ENCODE data around the gene KIF1B.

GRCh38 chr1:10257851-10258250 lies 47.5 kb downstream of the KIF1B start:
- TF ChIP-seq CTCF (IDR thresholded peaks at IDR 0.05) (no peak), POLR2A (IDR thresholded peaks at IDR 0.05) (no peak)

All from right lobe of liver (tissue), 4 donors.